Measurements from ENCODE around the gene CTNNA3. TPM values are rescaled to one million over a fixed set of nuclear protein-coding genes. Genes with fewer than 3 reads are reported as not detected.

CTNNA3 gene
- polyA plus RNA-seq, 1 experiment, result 0.26 TPM

- ChIA-PET POLR2A (no interaction called here), CTCF (interaction anchor here (1.3 kb wide), 1 partner anchor 870 kb away, joined by 5 read pairs; no protein-coding TSS in a partner anchor)
- H3K27me3 ChIP-seq (ENCODE audit: control insufficient read depth, insufficient read depth, low read length), result no peaks in the 10 kb centered on the region
- no peak overlapping the region for H3K4me3 ChIP-seq (ENCODE audit: low read depth, low read length)
- TF ChIP-seq CTCF (IDR thresholded peaks at IDR 0.05; ENCODE audit: low read depth, low read length), result no peak
- DNase-seq (ENCODE audit: low read depth, low spot score), result no peak
- no peak overlapping the region for H3K27ac ChIP-seq (ENCODE audit: low read depth, low read length)
- H3K9me3 ChIP-seq (ENCODE audit: control insufficient read depth, insufficient read depth, low read length), result no peaks in the 10 kb centered on the region
Measured at GRCh38 chr10:66827353-66827752, 868.6 kb downstream of the CTNNA3 start.

GRCh38 chr10:66823301-66823700, 872.7 kb downstream of the CTNNA3 start:
- Histone ChIP-seq H3K9me3 (ENCODE audit: control insufficient read depth, insufficient read depth, low read length) (no peaks in the 10 kb centered on the region), H3K27me3 (ENCODE audit: control insufficient read depth, insufficient read depth, low read length) (no peaks in the 10 kb centered on the region), H3K27ac (ENCODE audit: low read depth, low read length) (no peak overlapping the region), H3K4me3 (ENCODE audit: low read depth, low read length) (no peak overlapping the region)
- ChIA-PET CTCF (interaction anchor here (0.9 kb wide), 1 partner anchor 52 kb away, joined by 3 read pairs; no protein-coding TSS in a partner anchor), POLR2A (no interaction called here)
- no peak for TF ChIP-seq CTCF (IDR thresholded peaks at IDR 0.05; ENCODE audit: low read depth, low read length)
- DNase-seq (ENCODE audit: low read depth, low spot score), result no peak

- TF ChIP-seq CTCF (IDR thresholded peaks at IDR 0.05; ENCODE audit: low read depth, low read length), result no peak
- Histone ChIP-seq H3K27ac (ENCODE audit: low read depth, low read length) (no peak overlapping the region), H3K4me3 (ENCODE audit: low read depth, low read length) (no peak overlapping the region), H3K27me3 (ENCODE audit: control insufficient read depth, insufficient read depth, low read length) (no peaks in the 10 kb centered on the region), H3K9me3 (ENCODE audit: control insufficient read depth, insufficient read depth, low read length) (no peaks in the 10 kb centered on the region)
- DNase-seq (ENCODE audit: low read depth, low spot score), result no peak
- POLR2A ChIA-PET, result no interaction called here
- CTCF ChIA-PET, result interaction anchor here (0.9 kb wide), 1 partner anchor 51 kb away, joined by 3 read pairs; no protein-coding TSS in a partner anchor
Measured at GRCh38 chr10:66822801-66823200, 873.2 kb downstream of the CTNNA3 start.

- no peak for TF ChIP-seq CTCF (IDR thresholded peaks at IDR 0.05; ENCODE audit: low read depth, low read length)
- no peaks in the 10 kb centered on the region for H3K27me3 ChIP-seq (ENCODE audit: control insufficient read depth, insufficient read depth, low read length)
- H3K27ac ChIP-seq (ENCODE audit: low read depth, low read length), result no peak overlapping the region
- no peaks in the 10 kb centered on the region for H3K9me3 ChIP-seq (ENCODE audit: control insufficient read depth, insufficient read depth, low read length)
- CTCF ChIA-PET, result interaction anchor here (1.4 kb wide), 1 partner anchor 106 kb away, joined by 3 read pairs; the partner anchor contains the start of gene LRRTM3
- H3K4me3 ChIP-seq (ENCODE audit: low read depth, low read length), result no peak overlapping the region
- POLR2A ChIA-PET, result no interaction called here
- DNase-seq (ENCODE audit: low read depth, low spot score), result no peak
Measured at GRCh38 chr10:66819691-66820090, 876.3 kb downstream of the CTNNA3 start.

- H3K9me3 ChIP-seq (ENCODE audit: control insufficient read depth, insufficient read depth, low read length), result no peaks in the 10 kb centered on the region
- POLR2A ChIA-PET, result no interaction called here
Measured at GRCh38 chr10:66813122-66813521, 882.9 kb downstream of the CTNNA3 start.

More at GRCh38 chr10:66813122-66813521, 882.9 kb downstream of the CTNNA3 start:
- Histone ChIP-seq H3K27ac (ENCODE audit: low read depth, low read length) (no peak overlapping the region), H3K4me3 (ENCODE audit: low read depth, low read length) (no peak overlapping the region), H3K27me3 (ENCODE audit: control insufficient read depth, insufficient read depth, low read length) (no peaks in the 10 kb centered on the region)
- no peak for DNase-seq (ENCODE audit: low read depth, low spot score)
- TF ChIP-seq CTCF (IDR thresholded peaks at IDR 0.05; ENCODE audit: low read depth, low read length), result no peak
- CTCF ChIA-PET, result no interaction called here
